DMS53 (cell line): ENCODE results near the gene LIPC.
A peak's percentile ranks its signal among the peaks of the same experiment; 100 is the strongest.

Experiments used
- DNase-seq: peaks from one replicate; lab custom pipeline; 2025; lab: John Stamatoyannopoulos, UW

The LIPC gene

DNA sequence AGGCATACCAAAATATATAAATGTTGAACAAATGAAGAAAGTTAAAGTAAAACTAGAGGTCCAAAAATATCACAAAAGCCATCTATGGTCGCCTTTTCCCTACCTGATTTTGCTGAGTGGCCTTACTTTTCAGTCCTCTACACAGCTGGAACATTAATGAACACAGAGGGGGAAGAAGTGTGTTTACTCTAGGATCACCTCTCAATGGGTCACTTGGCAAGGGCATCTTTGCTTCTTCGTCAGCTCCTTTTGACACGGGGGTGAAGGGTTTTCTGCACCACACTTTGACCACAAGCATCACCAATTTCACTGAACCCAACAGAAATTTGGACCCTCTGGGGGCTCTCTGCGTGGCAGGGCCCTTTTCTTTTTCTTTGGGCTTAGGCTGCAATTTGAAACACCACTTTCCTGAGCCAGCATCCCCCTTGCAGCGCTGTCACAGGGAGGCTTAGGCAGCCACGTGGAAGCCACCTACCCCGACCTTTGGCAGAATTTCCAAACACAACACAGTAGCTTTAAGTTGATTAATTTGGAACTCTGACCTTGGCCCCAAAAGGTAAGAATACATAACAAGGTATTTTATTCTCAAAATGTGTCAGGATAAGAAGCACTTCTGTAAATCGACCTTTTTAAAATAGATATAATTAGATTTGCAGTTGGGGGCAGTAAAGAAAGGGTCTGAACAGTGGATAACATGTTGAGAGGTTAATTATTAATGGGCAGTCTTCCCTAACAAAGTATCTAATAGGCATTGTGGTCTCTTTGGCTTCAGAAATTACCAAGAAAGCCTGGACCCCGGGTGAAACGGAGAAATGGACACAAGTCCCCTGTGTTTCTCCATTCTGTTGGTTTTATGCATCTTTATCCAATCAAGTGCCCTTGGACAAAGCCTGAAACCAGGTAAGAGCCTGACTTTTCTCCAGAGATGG, at the start of gene LIPC:
LIPC (plus strand) TSS at position 771 of the 929 bp plus-strand sequence; CDS start at position 813, 42 bp downstream.
- DNase-seq, result peak; percentile 63

GRCh38 chr15:58383876-58384275, 47.9 kb upstream of the LIPC start:
- no peak for DNase-seq

- no peak for DNase-seq
Observed at GRCh38 chr15:58384667-58385066, 47.1 kb upstream of the LIPC start.

DNA sequence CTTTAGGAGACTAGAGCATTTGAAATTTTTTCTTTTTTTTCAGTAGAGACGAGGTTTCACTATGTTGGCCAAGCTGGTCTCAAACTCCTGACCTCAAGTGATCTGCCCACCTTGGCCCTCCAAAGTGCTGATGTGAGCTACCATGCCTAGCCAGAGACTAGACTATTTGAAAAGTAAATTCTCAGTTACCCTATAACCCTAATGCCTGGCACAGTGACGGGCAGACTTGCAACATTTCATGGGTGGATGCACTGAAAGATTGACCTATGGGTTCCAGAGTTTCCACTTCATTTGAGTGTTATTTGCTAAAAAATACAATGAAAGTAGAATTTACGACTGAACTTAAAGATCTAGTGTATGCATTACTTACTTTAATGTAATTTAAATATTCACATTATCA, 45.7 kb upstream of the LIPC start:
- no peak for DNase-seq

DNA sequence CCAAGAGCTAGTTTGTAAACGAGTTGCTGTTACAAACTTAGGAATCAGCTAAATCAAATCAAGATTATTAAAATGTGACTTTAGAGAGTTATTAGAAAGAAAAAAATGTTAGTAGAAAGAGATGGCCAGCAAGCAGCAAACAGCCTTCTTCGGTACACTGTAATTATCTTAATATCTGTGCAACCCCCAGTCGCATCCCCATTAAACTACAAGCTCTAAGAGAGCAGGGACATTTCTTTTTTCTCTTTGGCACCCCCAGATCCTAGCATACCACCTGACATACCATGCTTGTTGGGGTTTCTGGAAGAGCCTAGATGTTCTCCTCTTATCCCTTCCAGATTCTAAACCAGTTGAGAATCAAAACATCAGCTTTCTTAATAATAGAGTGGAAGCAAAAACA, 45.1 kb upstream of the LIPC start:
- no peak for DNase-seq

DNA sequence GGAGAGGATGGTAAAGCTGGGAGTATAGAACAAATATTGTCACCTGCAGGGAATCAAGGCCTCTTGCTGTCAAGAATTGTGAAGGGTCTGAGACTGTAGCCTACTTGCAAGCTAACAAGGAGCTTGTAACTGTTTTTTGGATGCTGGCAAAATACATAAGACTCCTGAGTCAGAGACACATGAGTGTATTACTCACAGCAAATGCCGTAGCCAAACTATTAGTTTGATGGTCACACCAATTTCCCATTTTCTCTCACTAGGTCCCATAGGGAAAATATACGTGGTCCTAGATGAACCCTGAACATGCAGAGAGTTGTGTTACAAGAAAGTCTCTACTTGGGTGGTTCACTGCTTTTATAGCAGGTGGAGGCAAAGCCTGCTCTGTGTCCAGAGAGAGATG, 44.7 kb upstream of the LIPC start:
- DNase-seq, result no peak

- DNase-seq, result no peak
Observed at GRCh38 chr15:58388211-58388610, 43.6 kb upstream of the LIPC start.

DNA sequence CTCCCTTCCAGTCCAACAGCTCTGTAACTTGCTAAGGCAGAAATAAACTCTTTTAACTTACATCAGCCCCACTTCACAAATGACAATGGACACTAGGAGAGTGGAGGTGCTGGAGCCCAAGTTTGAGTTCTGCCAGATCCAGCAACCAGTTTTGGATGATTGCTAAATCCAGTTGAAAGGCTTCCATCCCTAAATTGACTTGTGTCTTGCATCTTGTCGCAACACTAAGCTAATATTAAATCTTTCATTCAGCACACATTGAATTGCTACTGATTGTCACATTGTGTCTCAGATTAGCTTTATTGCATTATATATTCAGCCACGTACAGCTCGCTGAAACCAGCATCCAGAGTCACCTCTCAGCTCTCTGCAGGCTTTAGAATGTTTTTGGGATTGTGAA, 41.7 kb upstream of the LIPC start:
- no peak for DNase-seq

DNA sequence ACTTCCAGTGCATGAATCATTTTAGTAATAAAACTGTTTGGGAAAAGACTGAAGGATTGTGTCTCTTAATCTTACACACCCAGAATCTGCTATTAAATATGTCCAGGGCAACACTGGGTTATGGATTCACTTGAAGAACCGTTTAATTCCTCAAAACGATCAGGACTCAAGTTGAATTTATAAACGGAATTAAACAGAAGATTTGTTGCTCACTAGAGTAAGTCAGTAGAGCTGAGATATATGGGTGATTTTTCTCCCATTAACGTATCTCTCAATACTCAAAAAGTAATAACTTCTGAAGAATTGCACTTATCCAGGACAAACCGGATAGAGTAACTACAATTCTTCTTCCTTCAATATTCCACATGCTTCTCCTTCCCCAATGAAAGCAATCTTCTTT, 41.1 kb upstream of the LIPC start:
- no peak for DNase-seq

DNA sequence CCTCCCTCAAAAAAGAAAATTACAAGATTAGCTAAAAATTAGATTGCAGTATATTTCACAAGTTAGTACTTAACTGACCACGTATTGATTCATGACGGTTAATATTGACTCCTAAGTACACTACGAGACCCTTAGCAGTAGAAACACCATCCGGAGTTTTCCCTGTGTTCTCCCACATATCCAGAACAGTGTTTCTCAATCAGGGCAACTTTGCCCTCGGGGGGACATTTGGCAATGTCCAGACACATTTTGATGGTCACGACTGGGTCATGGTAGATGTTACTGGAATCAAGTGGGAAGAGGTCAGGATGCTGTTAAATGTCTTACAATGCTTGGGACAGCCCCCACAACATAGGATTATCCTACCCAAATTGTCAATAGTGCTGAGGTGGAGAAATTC, 40.7 kb upstream of the LIPC start:
- DNase-seq, result no peak

DNA sequence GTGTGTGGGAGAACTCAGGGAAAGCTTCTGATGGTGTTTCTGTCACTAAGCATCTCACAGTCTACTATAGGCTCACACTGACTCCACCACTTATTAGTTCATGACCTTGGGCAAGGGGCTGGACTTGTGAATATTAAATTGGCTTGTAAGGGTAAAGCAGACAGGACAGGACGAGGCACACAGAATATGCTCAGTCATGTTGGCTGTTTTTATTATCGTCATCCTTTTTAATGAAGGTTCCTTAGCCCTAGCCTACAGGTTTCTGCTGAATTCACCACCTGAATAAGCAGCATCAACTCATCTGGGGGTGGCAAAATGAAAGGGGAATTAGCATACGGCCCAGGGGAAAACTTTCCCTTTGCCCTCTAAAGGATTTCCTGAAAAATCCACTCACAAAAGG, 39.6 kb upstream of the LIPC start:
- no peak for DNase-seq

GRCh38 chr15:58392611-58393161, 39.1 kb upstream of the LIPC start:
- no peak for DNase-seq

- no peak for DNase-seq
Observed at GRCh38 chr15:58393241-58393662, 38.5 kb upstream of the LIPC start.

DNA sequence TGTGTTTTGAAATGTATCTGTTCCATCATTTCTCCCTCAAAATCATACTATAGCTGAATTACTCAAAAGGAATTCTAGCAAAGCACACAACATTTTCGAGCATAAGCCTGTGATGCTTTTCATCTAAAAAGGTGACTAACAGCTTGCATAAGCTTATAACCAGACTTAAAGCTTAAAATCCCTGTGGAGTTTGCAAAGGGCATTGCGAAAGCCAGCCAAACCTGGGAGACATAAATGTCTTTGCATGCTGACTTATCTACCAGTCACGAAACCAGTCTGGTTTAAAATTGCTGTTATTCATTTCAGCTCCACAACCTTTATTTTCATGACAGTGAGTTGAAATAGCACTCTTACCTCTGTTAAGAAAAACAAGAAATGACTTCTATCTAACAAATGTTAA, 35.6 kb upstream of the LIPC start:
- no peak for DNase-seq

- DNase-seq, result no peak
Observed at GRCh38 chr15:58398071-58398470, 33.7 kb upstream of the LIPC start.

GRCh38 chr15:58398643-58399042, 33.1 kb upstream of the LIPC start:
- DNase-seq, result no peak

DNA sequence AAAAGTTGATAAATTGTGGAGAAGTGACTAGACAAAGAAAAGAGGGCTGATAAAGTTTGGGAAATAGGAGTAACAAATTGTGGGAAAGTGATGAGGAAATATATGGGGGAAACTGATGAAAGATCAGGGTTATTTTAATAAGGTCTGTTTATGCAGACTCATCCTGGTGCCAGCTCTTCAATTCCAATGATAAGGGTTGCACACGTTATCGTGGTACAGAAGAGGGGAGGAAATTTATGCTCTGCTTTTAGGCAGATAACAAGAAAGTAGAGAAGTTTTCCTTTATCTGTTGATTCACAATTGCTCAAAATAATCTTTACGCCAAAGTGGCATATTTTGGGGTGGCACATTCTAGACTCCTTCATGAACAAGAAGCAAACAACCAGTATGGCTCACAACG, 32.1 kb upstream of the LIPC start:
- DNase-seq, result no peak

DNA sequence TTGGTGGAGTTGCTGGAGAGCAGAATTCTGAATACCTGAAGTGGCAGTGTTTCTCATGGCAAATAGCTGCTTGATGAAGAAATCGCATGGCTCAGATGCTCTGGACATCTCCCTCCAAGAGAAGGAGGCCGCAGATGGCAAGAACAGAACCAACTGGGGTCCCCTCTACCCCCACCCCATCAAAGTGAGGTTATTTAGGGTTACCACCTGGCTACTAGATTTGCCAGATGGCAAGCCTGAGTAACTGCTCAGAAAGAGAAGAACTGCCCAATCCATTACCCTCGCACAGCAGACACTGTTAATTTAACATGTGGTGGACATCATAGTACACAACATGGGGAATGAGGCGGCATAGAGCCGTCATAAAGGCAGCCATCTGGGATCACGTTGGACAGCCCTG, 30.5 kb upstream of the LIPC start:
- DNase-seq, result no peak

DNA sequence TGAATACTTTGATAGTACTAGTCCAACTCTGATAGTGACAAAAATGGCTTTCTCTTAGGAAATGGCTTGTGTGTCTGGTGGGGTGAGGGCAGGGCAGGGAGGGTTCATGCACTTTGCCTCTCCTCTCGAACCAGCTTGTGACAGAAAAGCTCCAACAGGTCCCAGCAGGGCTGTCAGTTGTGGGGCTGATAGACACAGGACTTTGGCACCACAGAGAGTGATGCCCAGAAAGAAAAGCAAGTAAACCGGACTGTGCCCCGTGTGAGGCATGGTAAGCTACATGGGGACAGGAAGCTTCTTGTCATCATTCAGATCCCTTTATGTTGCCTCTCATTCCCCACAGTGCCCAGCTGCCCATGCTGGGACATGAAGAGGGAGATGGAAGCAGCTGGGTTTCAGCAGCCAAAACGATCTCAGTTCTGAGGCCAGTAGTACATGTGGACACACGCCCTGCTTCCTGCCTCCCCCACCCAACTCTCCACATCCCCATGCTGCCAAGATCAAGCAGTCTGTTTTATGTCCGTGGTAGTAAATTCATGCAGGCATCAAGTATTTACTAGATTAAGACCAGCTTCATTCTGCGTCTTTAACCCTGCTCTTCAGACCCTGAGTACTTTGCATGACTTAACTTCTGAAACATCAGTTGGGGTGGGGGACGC, 29.7 kb upstream of the LIPC start:
- DNase-seq, result no peak

- no peak for DNase-seq
Observed at GRCh38 chr15:58403581-58403980, 28.2 kb upstream of the LIPC start.

GRCh38 chr15:58404020-58404419, 27.8 kb upstream of the LIPC start:
- DNase-seq, result no peak

- no peak for DNase-seq
Observed at GRCh38 chr15:58404722-58405121, 27.1 kb upstream of the LIPC start.

- no peak for DNase-seq
Observed at GRCh38 chr15:58405865-58406264, 25.9 kb upstream of the LIPC start.
